GM21529 (cell line): ENCODE measurements around the gene TBC1D2B.
A peak's percentile ranks its signal among the peaks of the same experiment; 100 is the strongest.

ENCODE experiments used
- ATAC-seq: cut with Tn5 transposase; IDR thresholded peaks from one replicate; pipeline ENCODE4 v1.9.1; 2021; ENCODE audit not compliant: unreplicated experiment

Gene TBC1D2B

DNA sequence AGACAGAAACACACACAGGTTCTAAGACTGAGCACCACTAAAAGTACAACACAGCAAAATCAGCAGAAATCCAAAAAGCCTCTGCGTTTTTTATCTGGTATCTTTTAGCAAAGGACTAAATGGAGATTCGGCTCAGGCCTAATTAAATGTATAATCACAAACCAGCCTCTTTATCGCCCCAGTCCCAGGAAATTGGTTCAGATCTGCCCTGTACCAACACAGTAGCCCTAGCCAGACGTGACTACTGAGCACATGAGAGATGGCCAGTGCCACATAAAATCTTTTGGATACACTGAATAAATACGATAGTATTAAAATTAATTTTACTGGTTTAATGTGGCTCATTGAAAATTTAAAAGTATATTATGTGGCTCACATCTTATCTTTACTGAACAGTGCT is 19.7 kb downstream of the TBC1D2B start:
- no peak for ATAC-seq

DNA sequence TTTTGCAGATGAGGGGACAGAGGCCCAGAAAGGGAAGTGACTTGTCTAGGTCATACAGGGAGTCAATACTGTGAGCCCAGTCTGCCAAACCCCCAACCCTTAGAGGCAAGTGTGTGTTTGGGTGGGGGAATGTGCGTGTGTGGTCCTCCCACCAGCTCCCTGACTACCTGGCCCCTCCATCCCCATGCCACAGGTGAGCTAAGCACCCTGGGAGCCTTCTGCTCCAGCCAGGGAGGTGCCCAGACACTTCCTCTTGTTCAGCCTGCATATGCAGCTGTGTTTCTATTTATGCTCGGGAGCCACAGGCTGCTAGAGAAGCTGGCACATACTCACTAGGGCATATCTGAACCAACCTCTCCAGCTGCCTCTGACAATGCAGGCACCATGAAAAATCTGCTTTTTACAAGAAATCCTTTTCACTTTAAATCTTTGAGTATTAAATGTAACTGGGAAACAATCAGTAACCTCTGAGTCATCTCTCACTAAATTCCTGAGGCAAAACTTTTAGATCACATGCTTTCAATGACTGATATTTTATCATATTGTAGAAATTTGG is 20.7 kb downstream of the TBC1D2B start:
- no peak for ATAC-seq

DNA sequence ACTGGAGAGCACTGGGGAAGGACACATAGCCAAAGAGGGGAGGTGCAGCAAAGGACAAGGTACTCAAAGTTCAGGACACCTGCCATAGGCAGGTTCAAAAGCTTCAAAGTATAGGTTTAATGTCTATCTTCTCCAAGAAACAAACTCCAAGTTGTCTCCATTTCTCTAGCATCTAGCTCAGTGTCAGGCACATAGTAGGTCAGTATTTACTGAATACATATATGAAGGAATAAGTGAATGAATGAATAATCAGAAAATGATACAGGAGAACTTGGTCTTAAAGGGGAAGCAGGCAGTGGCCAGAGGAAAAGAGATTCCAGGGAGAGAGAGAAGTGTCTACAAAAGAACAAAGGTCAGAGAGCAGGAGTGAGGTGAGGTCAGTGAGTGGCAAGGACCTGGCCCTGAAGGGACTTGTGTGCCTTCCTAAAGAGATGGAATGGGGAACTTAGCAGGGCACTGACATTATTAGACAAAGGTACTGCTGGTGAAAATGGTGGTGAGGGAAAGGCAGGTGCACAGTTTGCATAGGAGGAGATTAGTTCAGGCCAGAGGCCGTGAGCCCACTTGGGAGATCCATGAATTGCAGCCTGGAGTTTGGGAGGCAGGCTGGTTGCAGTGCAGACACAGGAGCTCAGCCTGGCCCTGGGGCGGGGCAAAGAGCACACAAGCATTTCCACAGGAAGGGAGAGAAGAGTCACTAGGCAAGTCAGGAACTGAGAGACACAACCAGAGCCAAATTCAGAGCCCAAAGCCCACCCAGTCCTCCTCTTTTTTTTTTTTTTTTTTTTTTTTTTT is 21.4 kb downstream of the TBC1D2B start:
- no peak for ATAC-seq

DNA sequence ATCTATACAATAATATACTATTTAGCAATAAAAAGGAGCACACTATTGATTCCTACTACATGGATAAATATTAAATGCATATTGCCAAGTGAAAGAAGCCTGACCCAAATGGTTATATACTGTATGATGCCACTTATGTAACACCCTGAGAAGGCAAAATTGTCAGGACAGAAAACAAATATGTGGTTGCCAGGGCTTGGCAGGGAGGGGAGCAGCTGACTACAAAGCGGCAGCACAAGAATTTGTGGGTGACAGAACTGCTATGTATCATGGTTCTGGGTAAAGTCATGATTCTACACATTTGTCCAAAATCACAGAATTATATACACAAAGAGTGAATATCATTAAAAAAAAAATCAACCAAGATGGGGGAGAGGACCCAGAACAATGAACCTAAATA is 22.5 kb downstream of the TBC1D2B start:
- no peak for ATAC-seq

DNA sequence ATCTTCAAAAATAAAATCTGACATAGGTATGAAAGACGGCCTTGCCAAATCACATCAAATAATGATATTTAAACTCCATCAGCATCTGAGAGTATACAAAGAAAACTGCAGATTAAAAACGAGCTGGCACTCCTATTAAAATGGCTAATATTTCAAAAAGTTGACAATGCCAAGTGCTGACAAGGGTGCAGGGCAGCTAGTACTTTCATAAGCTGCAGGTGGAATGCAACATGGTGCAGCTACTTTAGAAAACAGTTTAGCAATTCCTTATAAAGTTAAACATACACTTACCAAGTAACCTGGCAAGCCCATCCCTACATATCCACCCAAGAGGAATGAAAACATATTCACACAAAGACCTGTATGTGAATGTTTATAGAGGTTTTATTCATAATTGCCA is 23.0 kb downstream of the TBC1D2B start:
- ATAC-seq = no peak

DNA sequence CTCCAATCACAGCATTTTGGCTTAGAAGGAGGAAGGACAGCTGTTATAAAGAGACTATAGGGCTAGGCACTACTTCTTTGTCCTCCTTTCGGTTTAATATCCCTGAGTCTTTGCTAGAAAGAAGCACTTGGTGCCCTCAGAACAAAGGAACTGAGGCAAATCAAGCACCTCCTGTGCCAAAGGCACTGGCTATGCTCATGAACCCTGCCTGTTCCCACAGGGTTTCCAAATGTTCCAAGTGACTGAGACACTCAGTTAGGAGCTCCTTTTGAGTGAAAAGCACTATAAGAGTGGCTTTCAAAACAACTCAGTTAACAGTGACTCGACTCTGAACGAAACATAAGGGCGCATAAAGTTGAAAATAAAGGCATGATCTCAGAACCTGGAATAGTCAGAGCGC is 25.0 kb downstream of the TBC1D2B start:
- ATAC-seq = no peak

DNA sequence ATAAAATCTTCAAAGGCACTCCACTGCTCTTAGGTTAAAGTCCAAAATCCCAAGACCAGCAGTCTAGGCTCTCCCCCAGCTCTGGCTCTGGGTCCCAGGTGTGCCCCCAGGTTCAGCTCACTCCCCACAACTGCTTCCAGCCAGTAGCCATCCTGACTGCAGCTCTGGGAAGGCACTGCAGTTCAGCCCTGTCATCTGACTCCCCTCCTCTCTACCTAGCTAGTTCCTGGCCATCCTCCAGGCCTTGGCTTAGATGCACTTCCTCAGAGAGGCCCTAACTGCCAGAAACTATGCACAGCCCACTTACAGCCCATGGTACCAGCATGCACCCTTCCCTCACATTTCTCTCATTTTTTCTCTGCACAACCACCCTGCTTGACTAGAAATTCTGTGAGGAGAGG is 25.5 kb downstream of the TBC1D2B start:
- ATAC-seq = no peak

DNA sequence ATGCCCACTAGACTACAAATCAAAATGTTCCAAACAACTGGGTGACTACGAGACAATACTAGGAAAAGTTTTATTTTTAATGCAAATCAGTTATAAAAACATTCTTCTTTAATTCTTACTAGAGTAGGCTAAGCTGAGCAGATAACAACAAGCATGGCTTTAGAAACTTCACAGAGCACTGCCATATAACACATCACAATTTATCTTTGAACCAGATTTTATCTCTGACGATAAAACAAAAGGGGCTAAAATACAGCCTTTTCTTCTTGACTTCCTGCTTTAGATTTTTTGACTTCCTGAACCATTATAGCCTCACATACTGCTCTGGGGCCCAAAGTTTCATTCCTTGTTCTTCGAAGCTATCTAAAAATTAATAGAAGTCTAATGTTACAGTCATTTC is 25.9 kb downstream of the TBC1D2B start:
- ATAC-seq = no peak

DNA sequence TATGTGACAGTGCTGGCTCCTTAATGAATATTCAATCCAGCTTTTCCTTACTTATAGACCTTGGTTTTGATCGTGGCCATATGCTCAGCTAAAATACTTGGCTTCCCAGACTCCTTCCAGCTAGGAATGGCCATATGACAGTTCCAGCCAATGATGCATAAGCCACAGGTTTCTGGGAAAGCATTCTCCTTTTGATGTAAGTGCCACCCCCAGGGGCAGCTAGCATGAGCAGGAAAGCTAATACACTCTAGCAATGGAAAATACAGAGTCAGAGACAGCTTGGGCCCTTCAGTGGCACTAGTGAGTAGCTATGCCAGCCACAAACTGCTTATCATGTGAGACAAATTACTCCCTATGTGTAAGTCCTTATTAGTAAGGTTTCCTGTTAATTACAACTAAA is 26.7 kb downstream of the TBC1D2B start:
- ATAC-seq = no peak

DNA sequence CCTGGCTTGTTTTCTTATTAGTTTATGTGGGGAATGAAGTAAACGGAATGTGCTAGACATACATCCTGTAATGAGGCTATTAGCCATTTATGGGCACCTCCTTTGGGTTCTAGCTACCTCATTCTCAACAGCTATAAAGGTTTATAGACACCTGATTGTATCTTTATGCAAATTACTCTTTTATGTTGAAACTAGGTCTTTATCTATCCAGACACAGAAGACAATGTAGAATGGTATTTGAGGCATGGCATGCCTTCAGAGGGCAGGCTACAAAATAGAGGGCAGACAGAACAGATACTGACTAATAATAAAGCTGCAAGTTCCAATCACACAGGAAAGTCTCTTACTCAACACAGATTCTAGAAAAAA is 27.1 kb downstream of the TBC1D2B start:
- ATAC-seq = peak; percentile 24

DNA sequence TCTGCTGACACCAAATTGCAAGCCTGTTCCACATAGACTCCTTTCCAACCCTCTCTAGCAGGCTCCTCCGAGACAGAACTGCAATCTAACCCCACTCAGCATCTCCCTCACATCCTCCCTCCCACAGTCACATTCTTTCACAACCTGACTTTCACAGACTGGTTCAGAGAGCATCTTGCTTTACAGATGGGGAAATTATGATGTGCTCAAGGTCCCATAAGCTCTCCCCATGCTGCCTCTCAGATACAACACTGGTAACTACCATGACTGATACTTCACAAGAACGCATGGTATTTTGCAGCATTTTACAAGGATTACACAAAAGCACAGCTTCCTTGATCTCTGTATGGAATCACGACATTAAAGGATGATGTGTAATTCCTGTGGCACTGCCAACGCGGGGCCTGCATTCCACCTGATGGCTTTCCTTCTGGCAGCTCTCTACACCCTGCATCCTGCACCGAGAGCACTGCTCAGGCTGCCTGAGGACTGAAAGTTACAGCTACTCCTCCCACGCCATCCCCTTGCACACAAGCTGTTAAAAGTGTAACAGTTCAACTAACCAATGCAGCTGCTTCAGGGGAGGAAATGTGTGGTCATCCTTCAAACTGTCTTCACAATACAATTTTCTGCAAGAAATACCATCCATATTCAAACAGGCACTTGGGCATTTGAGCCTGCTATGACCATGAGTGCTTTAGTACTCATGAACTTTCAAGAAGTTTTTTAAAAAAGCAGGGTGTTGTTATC is 27.6 kb downstream of the TBC1D2B start:
- ATAC-seq = peak; percentile 72

DNA sequence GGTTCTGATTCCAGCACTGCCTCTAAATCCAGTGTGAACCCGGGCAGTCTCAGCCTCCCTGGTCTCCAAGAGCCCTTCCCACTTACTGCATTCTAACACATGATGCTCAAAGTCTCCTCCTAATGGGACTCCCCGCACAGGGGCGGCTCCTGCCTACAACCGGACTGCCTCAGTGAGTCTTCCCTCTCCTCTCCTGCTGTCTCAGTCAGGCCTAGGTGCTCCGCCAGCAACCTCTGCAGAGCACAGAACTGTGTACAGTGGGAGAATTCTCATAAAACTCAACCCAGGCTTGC is 28.9 kb downstream of the TBC1D2B start:
- no peak for ATAC-seq

DNA sequence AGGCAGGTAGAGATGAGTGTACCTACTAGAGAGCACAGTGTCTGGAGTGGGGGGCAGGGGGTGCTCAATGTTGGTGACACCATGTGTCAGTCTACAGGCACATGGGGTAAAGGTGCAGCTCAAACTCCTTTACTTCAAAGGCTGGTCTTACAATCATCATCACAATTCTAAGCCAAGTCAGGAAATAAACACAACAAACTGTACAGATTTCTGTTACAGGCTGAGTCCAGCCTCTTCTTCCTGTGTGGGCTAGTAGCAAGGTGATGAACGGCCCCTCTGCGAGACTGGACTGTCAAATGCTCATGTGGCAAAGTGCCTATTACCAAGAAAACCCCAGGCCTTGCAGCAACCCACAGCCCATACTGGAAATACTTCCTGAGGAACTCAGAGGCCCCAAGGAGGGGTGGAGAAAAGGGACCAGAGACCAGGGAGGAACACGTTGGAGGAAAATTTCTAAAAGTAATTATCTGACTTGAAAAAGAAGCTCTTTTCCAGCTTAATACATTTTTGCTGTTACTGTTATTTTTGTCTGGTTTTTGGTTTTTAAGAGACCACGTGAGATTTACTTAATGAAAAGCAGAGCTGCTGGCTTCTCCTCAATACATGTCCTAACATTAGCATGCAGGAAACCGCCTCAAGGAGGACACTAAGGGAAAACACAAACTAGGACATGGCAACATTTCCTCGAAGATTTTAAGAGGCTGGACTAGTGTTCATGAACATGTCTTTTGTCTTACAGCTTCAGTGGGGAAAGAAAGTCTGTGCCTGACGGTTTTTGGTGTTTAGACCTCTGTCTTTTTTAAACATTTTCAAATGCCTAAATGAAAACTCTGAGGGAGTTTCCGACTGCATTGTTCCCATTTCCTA is 29.5 kb downstream of the TBC1D2B start:
- ATAC-seq = no peak

DNA sequence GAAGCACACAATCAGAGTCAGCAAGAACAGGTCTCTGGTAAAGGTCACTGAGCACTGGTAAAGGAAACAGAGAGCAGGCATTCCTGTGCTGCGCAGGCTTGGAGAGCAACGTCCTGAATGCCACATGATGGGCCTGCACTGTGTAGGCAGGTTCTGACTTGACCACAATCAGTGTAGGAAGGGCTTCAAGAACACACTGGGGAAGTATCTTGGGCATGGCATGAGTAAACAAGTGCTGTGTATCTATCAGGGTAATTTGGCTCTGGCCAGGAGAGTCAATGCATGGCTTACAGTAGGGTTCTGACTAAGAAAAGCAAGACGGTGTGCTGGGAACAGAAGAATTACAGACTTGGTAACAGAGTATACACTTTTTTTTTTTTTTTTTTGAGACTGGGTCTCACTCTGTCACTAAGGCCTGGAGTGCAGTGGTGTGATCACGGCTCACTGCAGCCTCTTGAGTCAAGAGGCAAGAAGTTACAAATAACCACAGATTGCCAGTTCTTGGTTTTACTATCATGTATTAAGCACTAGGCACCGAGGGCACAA is 30.6 kb downstream of the TBC1D2B start:
- ATAC-seq = no peak

DNA sequence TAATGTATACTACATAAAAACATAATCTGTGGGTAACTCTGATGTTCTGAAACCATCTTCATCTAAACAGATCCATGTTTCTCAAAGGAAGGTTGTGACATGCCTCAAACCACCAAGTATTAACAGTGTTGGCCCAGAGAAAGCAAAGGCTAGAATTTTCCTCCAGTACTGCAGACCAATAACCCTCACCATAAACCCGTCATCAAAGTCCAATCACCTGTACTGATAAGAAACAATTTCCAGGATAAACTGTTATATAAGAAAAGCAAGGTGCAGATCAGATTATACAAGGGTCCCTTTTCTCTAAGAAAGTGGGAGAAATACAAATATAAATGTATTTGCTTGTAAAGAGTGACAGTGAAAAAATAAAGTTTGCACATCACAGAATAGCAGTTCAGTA is 32.3 kb downstream of the TBC1D2B start:
- ATAC-seq = no peak

DNA sequence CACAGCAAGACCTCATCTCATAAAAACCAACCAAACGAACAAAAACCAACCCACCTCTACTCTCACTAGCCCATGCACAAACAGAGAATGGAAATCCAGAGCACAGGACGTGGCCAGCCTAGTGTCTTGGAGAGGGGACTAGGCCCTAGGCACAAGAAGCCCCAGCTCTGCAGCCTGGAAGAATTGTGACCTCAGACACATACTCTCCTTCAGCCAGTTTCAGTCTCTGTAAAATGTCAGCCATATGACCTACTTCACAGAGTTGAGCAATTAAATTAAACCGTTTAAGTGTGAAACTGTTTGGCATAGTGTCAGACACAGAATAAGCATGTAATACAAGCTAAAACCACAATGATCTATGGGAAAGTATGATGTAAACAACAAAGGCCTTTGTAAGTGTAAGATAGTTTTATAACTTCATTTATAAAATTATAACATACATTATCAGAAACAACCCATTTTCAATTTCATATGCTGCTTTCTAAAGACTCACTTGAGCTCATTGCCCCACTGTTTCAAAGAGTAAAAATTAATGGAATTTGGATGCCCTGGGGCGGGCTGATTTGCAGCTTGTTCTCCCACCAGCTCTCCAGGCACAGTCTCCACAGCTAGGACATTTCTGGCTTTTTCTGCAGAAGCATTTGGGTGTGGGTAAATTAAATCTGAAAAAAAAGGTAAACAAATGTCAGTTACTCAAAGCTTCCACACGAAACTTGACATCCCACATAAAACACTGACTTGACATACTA is 32.9 kb downstream of the TBC1D2B start:
- ATAC-seq = no peak

DNA sequence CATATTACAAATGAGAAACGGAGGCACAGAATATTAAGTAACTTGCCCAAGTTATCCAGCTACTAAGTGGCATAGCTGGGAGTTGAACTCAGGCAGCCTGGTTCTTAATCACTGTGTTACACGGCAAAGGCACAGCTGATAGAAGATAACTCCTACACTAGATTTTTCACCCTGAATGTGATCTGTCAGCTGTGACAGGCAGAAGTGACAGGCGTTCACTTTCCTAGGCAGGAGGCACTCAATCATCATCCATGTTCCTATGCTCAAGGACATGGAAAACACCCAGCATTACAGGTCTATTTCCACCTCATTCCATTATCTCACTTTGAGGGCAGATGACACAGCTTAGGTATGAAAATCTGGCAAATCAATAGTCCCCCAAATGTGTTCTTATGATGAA is 35.6 kb downstream of the TBC1D2B start:
- no peak for ATAC-seq

DNA sequence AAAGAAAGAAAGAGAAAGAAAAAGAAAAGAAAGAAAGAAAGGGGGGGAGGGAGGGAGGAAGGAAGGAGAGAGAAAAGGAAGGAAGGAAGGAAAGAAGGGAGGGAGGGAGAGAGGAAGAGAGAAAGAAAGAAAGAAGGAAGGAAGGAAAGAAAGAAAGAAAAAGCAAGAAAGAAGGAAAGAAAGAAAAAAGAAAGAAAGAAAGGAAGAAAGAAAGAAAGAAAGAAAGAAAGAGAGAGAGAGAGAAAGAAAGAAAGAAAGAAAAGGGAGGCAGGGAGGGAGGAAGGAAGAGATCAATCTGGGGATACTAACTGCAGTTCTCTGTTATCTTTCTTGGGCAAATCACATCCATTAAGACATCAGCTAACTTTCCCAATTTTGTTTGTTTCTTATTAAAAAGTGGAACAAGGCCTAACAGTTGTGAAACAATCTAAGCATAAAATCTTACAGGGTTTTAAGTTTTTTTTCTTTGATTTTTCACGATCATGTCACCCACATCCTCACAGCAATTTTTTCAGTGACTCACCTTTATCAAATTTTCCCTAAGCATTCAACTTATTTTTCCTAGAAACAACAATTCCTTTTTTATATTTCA is 36.8 kb downstream of the TBC1D2B start:
- ATAC-seq = no peak

DNA sequence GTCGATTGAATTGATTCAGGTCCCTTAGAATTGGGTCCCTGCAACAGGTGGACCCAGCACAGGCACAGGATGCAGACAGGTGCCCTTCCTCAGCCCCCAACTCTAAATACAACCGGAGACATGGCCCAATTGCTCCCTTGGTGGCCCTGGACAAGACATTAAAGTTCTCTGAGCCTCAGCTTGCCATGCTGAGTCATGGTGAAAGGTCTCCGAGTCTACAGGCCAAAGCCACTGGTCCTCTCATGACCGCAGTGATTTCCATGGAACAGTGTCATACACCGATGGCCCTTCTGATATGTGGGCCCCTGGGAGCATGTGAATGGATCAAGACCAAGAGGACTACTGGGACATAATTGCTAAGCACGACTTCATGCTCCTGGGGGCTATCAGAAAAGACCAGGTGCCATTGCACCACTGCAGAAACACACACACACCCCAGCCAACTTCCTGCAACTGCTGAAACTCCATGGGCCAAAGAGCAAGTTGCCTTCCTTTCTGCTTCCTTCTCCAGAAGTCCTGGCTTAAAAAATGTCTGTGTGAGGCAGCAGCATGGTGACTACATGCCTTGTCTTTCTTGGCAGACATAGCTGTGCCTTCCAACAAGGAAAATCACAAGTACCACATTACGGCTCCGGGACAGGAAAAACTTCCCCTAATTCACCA is 38.8 kb downstream of the TBC1D2B start:
- ATAC-seq = no peak
